PC-9 (cell line): Measurements from ENCODE around the gene DNAJC21. TPM values are rescaled to one million over a fixed set of nuclear protein-coding genes. Genes with fewer than 3 reads are reported as not detected.
"Not testable (repeated sequence)": the region's sequence is repeated elsewhere in the genome, so short reads cannot be mapped to it uniquely, and the experiment has no call there.

ENCODE experiments used
- BruUV-seq: library from RNA; stranded (reverse); fragments of 400-500 nt; replicated peaks from 2 replicates; lab custom pipeline; 2021; lab: Mats Ljungman, UMichigan
- CTCF ChIA-PET: fragments of 300-600 bp; sonication (Branson Sonifier 250); formaldehyde crosslinking; loops from one replicate; lab custom pipeline; 2022; ENCODE audit warnings: antibody characterized with exemption; lab: Charles Lee
- POLR2A ChIA-PET: fragments of 300-600 bp; sonication (Branson Sonifier 250); formaldehyde crosslinking; loops from one replicate; lab custom pipeline; 2022; ENCODE audit warnings: antibody characterized with exemption; ENCODE audit not compliant: unreplicated experiment; lab: Charles Lee
- DNase-seq, 2 experiments: peaks; one replicate each; pipeline versions ENCODE4 v3.0.0 to v3.0.0-alpha.2; 2015 to 2022; ENCODE audit warnings: mixed read lengths in 1 of 2
- H2AFZ ChIP-seq: fragments of 200-600 bp; sonication (generic); 2 replicates; pipeline ENCODE4 v1.8.1; 2017; ENCODE audit warnings: antibody characterized with exemption
- H3F3A ChIP-seq: fragments of 200-600 bp; sonication (generic); 2 replicates; pipeline ENCODE4 v1.8.1; 2017; ENCODE audit warnings: antibody characterized with exemption, mild to moderate bottlenecking, low read depth; ENCODE audit not compliant: insufficient read depth
- H3K27ac ChIP-seq: fragments of 200-600 bp; sonication (generic); 2 replicates; pipeline ENCODE4 v1.6.1; 2016; ENCODE audit warnings: mixed run types
- H3K27me3 ChIP-seq: fragments of 200-600 bp; sonication (generic); 2 replicates; pipeline ENCODE4 v1.6.1; 2016; ENCODE audit warnings: low read depth, mixed run types; ENCODE audit not compliant: insufficient read depth
- H3K36me3 ChIP-seq: fragments of 200-600 bp; sonication (generic); 2 replicates; pipeline ENCODE4 v1.6.1; 2016; ENCODE audit warnings: low read depth, mixed run types
- H3K4me1 ChIP-seq: fragments of 200-600 bp; sonication (generic); replicated peaks from 2 replicates; pipeline ENCODE4 v1.6.1; 2016; ENCODE audit warnings: mixed run types; ENCODE audit not compliant: insufficient read depth
- H3K4me2 ChIP-seq: fragments of 200-600 bp; sonication (generic); 2 replicates; pipeline ENCODE4 v1.6.1; 2017; ENCODE audit warnings: mixed run types
- H3K4me3 ChIP-seq: fragments of 200-600 bp; sonication (generic); 2 replicates; pipeline ENCODE4 v1.6.1; 2016; ENCODE audit warnings: mixed run types
- H3K79me2 ChIP-seq: fragments of 200-600 bp; sonication (generic); 2 replicates; pipeline ENCODE4 v1.6.1; 2017; ENCODE audit warnings: low read depth, mixed run types
- H3K9me2 ChIP-seq: fragments of 200-600 bp; sonication (generic); 2 replicates; pipeline ENCODE4 v1.8.1; 2017; ENCODE audit warnings: mild to moderate bottlenecking; ENCODE audit not compliant: insufficient read depth
- H3K9me3 ChIP-seq: fragments of 200-600 bp; sonication (generic); 2 replicates; pipeline ENCODE4 v1.8.1; 2016; ENCODE audit warnings: low read depth; ENCODE audit not compliant: insufficient read depth
- H4K20me1 ChIP-seq: fragments of 200-600 bp; sonication (generic); 2 replicates; pipeline ENCODE4 v1.8.1; 2017; ENCODE audit not compliant: insufficient read depth
- CTCF ChIP-seq: fragments of 200-600 bp; sonication (generic); conservative IDR thresholded peaks from 2 replicates; pipeline ENCODE4 v1.6.1; 2017; ENCODE audit warnings: mixed run types, antibody characterized with exemption, mild to moderate bottlenecking, moderate library complexity
- EZH2 ChIP-seq: fragments of 200-600 bp; sonication (generic); IDR thresholded peaks from 2 replicates; pipeline ENCODE4 v1.8.0; 2017; ENCODE audit warnings: antibody characterized with exemption, low read depth
- intact Hi-C: fragments of 100-400 bp; cut with micrococcal nuclease; formaldehyde crosslinking; loops from one replicate; pipeline ENCODE4 v1.10.0; 2022; ENCODE audit not compliant: unreplicated experiment
- total RNA-seq: library from RNA; stranded (reverse); gene quantifications from 2 replicates; pipeline ENCODE4 v1.2.3, GENCODE V29; 2021

The DNAJC21 gene
- total RNA-seq, 1 experiment from 2014 or later: 128 TPM

GRCh38 chr5:34967540-34967939 lies 38.2 kb downstream of the DNAJC21 start:
- H4K20me1 ChIP-seq: no peaks in the 10 kb centered on the region
- H3K79me2 ChIP-seq: no peaks in the 10 kb centered on the region
- no TSS peak for BruUV-seq
- H3K4me3 ChIP-seq: no peak overlapping the region
- H3K9me3 ChIP-seq: peaks cover 12% of the 10 kb centered on the region
- ChIA-PET POLR2A (no interaction called here), CTCF (no interaction called here)
- no peak for TF ChIP-seq CTCF
- TF ChIP-seq EZH2: no peak
- no peaks in the 10 kb centered on the region; the same call in 1 of the 2 replicates for H3K9me2 ChIP-seq
- no peaks in the 10 kb centered on the region for H3K27me3 ChIP-seq
- no peak overlapping the region for H3K27ac ChIP-seq
- no peak overlapping the region for H2AFZ ChIP-seq
- no peak overlapping the region for H3K4me2 ChIP-seq
- H3F3A ChIP-seq: no peaks in the 10 kb centered on the region
- no peaks in the 10 kb centered on the region for H3K4me1 ChIP-seq
- no peaks in the 10 kb centered on the region for H3K36me3 ChIP-seq
- intact Hi-C loops: no loop called here
- no peak for DNase-seq

- TF ChIP-seq CTCF: no peak
- no peak for TF ChIP-seq EZH2
- Histone ChIP-seq H2AFZ (no peak overlapping the region), H3K4me2 (no peak overlapping the region), H3K27ac (no peak overlapping the region), H3K27me3 (no peaks in the 10 kb centered on the region), H4K20me1 (no peaks in the 10 kb centered on the region), H3F3A (no peaks in the 10 kb centered on the region), H3K79me2 (no peaks in the 10 kb centered on the region), H3K36me3 (no peaks in the 10 kb centered on the region), H3K9me2 (no peaks in the 10 kb centered on the region; the same call in 1 of the 2 replicates), H3K4me3 (no peak overlapping the region), H3K9me3 (peaks cover 12% of the 10 kb centered on the region), H3K4me1 (no peaks in the 10 kb centered on the region)
- no peak for DNase-seq
- intact Hi-C loops: no loop called here
- CTCF ChIA-PET: interaction anchor here (1.1 kb wide), 1 partner anchor 35 kb away, joined by 3 read pairs; no protein-coding TSS in a partner anchor
- POLR2A ChIA-PET: no interaction called here
- BruUV-seq: no TSS peak
These were observed 38.9 kb downstream of the DNAJC21 start for GRCh38 chr5:34968258-34968657.

GRCh38 chr5:34970552-34970951 lies 41.2 kb downstream of the DNAJC21 start:
- H4K20me1 ChIP-seq: no peaks in the 10 kb centered on the region
- H3K4me3 ChIP-seq: no peak overlapping the region
- no TSS peak for BruUV-seq
- H3K27me3 ChIP-seq: peaks cover 4% of the 10 kb centered on the region; the same call in 1 of the 2 replicates
- POLR2A ChIA-PET: no interaction called here
- CTCF ChIA-PET: no interaction called here
- no peaks in the 10 kb centered on the region for H3K79me2 ChIP-seq
- H3K36me3 ChIP-seq: no peaks in the 10 kb centered on the region
- DNase-seq: no peak
- no peaks in the 10 kb centered on the region for H3K4me1 ChIP-seq
- H2AFZ ChIP-seq: no peak overlapping the region
- TF ChIP-seq CTCF: no peak
- TF ChIP-seq EZH2: no peak
- H3K27ac ChIP-seq: no peak overlapping the region
- no peaks in the 10 kb centered on the region for H3F3A ChIP-seq
- H3K9me2 ChIP-seq: no peaks in the 10 kb centered on the region
- peaks cover 5% of the 10 kb centered on the region for H3K9me3 ChIP-seq
- no peak overlapping the region for H3K4me2 ChIP-seq
- intact Hi-C loops: no loop called here

- H3K4me1 ChIP-seq, POLR2A ChIA-PET, H4K20me1 ChIP-seq, H3K36me3 ChIP-seq, H3K9me3 ChIP-seq, H2AFZ ChIP-seq, DNase-seq, H3K9me2 ChIP-seq, CTCF ChIA-PET, BruUV-seq, H3K79me2 ChIP-seq, H3K4me2 ChIP-seq, H3K27ac ChIP-seq, intact Hi-C loops, H3K4me3 ChIP-seq, H3F3A ChIP-seq: not testable (repeated sequence)
- peaks cover 15% of the 10 kb centered on the region for H3K27me3 ChIP-seq
These were observed 42.3 kb downstream of the DNAJC21 start for GRCh38 chr5:34971655-34972054.
